Measurements from ENCODE around the gene CBFA2T2. TPM values are rescaled to one million over a fixed set of nuclear protein-coding genes. Genes with fewer than 3 reads are reported as not detected.

CBFA2T2 gene
- total and polyA plus RNA-seq, 9 donors = 9.4 to 29.8 (median 21.2) TPM

GRCh38 chr20:33640287-33640686 is 150.4 kb downstream of the CBFA2T2 start:
- intact Hi-C loops (cut with DNase I) = loop anchor here in 1 of 4 donors (10.0 kb wide), 1 partner anchor 145 kb away; the partner anchor contains the start of gene CBFA2T2
- no peak for TF ChIP-seq CTCF (IDR thresholded peaks at IDR 0.05)
- no peak for TF ChIP-seq EP300 (IDR thresholded peaks at IDR 0.05)
- no peak for TF ChIP-seq POLR2A (IDR thresholded peaks at IDR 0.05)
- H3K36me3 ChIP-seq = no peaks in the 10 kb centered on the region
- H3K9me3 ChIP-seq = no peaks in the 10 kb centered on the region
- no peak overlapping the region for H3K27ac ChIP-seq
- WGBS, 3 donors = 90 to 92% (median 90%) methylated on average over 13 of the region's 13 CpGs
- no peak for DNase-seq
- peaks cover 2% of the 10 kb centered on the region for H3K4me1 ChIP-seq (ENCODE audit: insufficient read depth)
- no peaks in the 10 kb centered on the region for H3K27me3 ChIP-seq
- no peak overlapping the region for H3K4me3 ChIP-seq

GRCh38 chr20:33644313-33645071 is 154.6 kb downstream of the CBFA2T2 start:
- Histone ChIP-seq H3K4me3 (no peak overlapping the region), H3K27ac (no peak overlapping the region), H3K36me3 (no peaks in the 10 kb centered on the region), H3K27me3 (no peaks in the 10 kb centered on the region), H3K9me3 (no peaks in the 10 kb centered on the region), H3K4me1 (ENCODE audit: insufficient read depth) (peaks cover 4% of the 10 kb centered on the region)
- no peak for TF ChIP-seq CTCF (IDR thresholded peaks at IDR 0.05)
- intact Hi-C loops (cut with DNase I) = loop anchor here in 2 of 4 donors (5.0 to 10.0 kb wide), 2 partner anchors 150 to 182 kb away; partner anchors contain the start of gene CBFA2T2 (in 1 of the 2)
- WGBS, 3 donors = 87 to 90% (median 89%) methylated on average over 28 of the region's 28 CpGs
- no peak for DNase-seq

- Histone ChIP-seq H3K27me3 (no peaks in the 10 kb centered on the region), H3K9me3 (no peaks in the 10 kb centered on the region), H3K4me3 (no peak overlapping the region), H3K27ac (no peak overlapping the region), H3K4me1 (ENCODE audit: insufficient read depth) (peaks cover 5% of the 10 kb centered on the region), H3K36me3 (no peaks in the 10 kb centered on the region)
- WGBS, 3 donors = 61 to 68% (median 66%) methylated on average over 4 of the region's 4 CpGs
- intact Hi-C loops (cut with DNase I) = loop anchor here in 2 of 4 donors (5.0 to 10.0 kb wide), 2 partner anchors 150 to 183 kb away; partner anchors contain the start of gene CBFA2T2 (in 1 of the 2)
- no peak for TF ChIP-seq EP300 (IDR thresholded peaks at IDR 0.05)
- no peak for TF ChIP-seq POLR2A (IDR thresholded peaks at IDR 0.05)
- no peak for TF ChIP-seq CTCF (IDR thresholded peaks at IDR 0.05)
- DNase-seq = no peak
These were observed 155.1 kb downstream of the CBFA2T2 start for GRCh38 chr20:33645072-33645358.

- intact Hi-C loops (cut with DNase I) = loop anchor here in 2 of 4 donors (5.0 to 10.0 kb wide), 2 partner anchors 151 to 183 kb away; partner anchors contain the start of gene CBFA2T2 (in 1 of the 2)
- Histone ChIP-seq H3K9me3 (no peaks in the 10 kb centered on the region), H3K4me1 (ENCODE audit: insufficient read depth) (peaks cover 5% of the 10 kb centered on the region), H3K36me3 (no peaks in the 10 kb centered on the region), H3K4me3 (no peak overlapping the region), H3K27me3 (no peaks in the 10 kb centered on the region), H3K27ac (no peak overlapping the region)
- DNase-seq = no peak
- 88 to 97% (median 92%) methylated on average over 2 of the region's 2 CpGs for WGBS, 3 donors
- TF ChIP-seq EP300 (IDR thresholded peaks at IDR 0.05) (no peak), POLR2A (IDR thresholded peaks at IDR 0.05) (no peak), CTCF (IDR thresholded peaks at IDR 0.05) (no peak)
These were observed 155.5 kb downstream of the CBFA2T2 start for GRCh38 chr20:33645396-33645795.
